Measurements from ENCODE around the gene EID3.

Gene EID3

GRCh38 chr12:104290320-104290719 lies 13.2 kb upstream of the EID3 start:
- DNase-seq: no peak

- no peak for DNase-seq
Observed at GRCh38 chr12:104290855-104291254, 12.7 kb upstream of the EID3 start.

DNA sequence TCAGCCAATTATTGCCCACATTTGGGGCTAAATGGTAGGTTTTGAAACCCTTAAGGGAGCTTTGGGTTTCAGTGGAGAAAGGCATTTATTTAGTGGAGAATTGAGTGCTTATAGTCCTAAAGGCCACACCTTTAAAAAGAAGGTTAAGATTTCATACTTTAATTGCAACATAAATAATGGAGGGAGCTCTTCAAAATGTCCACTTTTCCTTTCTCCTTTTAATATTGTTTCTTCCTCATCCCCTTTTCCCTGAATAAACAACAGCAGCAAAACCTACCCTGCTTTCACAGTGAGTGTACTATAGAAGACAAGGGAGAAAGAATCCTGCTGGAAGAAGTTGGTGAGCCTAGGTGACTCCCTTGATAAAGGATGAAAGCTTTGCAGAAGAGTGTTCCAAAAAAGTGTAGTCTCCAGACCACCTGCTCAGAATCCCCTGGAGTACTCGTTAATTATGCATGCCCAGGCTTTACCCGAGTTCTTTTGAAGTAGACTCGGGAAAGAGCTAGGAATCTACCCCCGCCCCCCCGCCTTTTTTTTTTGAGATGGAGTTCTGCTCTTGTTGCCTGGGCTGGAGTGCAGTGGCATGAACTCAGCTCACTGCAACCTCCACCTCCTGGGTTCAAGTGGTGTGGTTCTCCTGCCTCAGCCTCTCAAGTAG lies 11.5 kb upstream of the EID3 start:
- no peak for DNase-seq

- no peak for DNase-seq
Observed at GRCh38 chr12:104292872-104293794, 10.4 kb upstream of the EID3 start.

DNA sequence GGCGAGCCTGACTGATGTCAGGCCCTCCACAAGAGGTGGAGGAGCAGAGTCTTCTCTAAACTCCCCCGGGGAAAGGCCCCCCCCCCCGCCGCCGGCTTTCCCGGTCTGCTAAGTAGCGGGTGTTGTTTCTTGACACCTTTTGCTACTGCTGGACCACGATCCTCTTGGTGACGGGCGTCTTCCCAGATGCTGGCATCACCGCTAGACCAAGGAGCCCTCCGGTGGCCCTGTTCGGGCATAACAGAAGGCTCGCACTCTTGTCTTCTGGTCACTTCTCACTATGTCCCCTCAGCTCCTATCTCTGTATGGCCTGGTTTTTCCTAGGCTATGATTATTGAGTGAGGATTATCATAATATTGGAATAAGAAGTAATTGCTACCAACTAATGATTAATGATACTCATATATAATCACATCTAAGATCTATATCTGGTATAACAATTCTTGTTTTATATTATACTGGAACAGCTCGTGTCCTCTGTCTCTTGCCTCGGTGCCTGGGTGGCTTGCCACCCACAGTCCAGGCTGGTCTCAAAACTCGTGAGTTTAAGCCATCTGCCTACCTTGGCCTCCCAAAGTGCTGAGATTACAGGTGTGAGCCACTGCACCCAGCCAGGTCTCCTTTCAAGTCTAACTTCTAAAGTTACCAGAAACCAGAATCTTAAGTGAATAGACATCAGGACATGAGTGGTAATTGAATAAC lies 9.2 kb upstream of the EID3 start:
- DNase-seq: peak; percentile 29 to 63 (median 53)

DNA sequence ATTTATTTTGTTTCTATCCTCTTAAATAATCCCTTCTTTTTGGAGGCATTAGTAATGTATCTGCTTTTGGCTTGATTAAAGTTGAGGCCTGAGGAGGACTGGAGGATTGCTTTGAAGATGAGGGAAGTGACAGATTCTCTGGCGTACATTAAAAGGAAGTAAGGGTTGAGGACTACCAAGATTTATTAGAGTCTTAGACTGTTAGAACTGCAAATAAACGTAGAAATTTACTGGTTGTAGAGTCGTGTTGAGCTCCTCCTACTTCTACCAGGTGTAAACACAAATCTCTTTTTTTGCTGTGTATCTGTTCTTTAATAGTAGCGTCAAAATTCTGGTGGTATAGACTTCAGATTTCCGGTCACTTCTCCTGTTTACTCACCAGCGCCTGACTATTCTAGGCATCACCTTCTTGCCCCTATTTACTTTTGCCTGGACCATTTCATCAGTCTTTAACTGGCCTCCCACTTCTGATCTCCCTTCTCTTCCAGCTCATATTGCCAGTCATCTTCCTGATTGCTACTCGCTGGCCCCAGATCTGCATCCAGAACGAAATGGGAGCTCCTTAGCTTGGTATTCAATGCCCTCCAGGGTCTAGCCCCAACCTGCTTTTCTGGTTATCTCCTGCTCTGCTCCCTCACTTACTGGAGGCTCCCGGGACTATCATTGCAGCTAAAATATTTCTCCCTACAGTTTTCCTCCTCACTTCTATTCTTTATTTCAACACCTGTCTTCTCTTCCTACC lies 8.4 kb upstream of the EID3 start:
- no peak for DNase-seq

DNA sequence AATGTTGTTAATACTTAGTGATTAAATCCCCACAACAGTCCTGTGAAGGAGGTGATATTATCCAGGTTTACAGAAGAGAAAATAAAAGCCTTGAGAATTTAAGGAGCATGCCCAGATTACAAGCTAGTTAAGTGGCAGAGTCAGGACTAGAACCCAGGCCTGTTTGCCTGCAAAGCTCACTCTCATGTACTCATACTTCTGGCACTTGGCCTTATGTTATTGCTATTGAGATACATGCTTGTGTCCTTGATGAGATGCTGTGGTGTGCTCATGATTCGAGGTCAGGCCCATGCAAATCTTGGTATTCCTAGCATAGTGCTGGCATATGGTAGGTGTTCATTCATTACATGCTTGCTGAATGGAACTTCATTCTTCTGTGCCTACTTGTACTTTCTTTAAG lies 7.6 kb upstream of the EID3 start:
- no peak for DNase-seq

- DNase-seq: no peak
Observed at GRCh38 chr12:104296718-104297117, 6.8 kb upstream of the EID3 start.

GRCh38 chr12:104297477-104298113 lies 5.9 kb upstream of the EID3 start:
- no peak for DNase-seq

GRCh38 chr12:104299842-104300481 lies 3.6 kb upstream of the EID3 start:
- peak; percentile 32 to 60 (median 41) for DNase-seq

- no peak for DNase-seq
Observed at GRCh38 chr12:104304261-104305009, 896 bp downstream of the EID3 start.

- no peak for DNase-seq
Observed at GRCh38 chr12:104305349-104305748, 1.8 kb downstream of the EID3 start.

DNA sequence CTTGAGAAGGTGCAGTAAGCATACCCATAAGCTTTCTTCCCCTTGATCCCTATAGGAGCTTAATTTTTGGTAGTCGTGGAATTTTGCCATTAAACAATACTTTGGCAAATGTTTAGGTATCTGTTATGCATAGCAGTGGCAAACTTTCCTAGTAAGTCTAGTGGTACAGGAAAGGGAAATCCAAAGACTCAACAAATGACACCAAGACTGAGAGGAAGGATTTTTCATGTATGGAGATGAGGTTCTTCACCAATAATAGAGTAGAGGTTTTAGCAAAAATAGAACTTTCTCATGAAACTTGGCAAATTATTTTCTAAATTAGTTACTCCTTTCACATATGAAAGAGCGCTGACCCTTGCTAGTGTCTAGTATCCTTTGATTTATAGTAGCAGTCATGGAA lies 2.8 kb downstream of the EID3 start:
- DNase-seq: no peak

DNA sequence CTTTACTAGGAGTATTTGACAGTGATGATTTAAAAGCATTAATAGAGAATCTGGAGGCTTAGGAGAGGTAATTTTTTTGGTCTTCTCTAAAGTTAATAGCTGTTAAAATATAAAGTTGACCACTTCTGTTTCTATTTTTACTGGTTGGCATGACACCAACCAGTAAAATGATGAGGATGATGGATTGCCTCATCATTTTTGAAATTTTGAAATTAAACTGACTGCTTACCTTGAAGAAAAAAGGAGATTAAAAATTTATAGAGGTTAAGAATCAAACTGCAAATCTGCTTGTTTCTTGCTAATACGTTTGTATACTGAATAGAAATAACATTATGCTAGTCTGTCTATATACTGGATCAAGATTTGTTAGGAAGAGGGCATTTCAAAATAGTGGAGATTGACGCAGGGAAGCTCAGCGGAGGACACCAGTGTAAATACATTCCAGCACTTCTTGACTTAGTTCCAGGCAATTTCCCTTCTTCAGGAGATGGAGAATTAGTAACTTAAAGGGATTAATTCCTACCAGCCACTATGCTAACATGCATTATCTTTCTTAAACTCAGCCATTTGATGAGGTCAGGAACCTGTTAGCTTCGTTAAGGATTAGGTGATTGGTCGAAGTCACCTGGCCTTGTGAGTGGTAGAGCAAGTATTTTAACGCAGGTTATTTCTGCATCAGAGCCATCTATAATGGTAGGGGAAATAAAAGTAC lies 3.6 kb downstream of the EID3 start:
- DNase-seq: no peak

DNA sequence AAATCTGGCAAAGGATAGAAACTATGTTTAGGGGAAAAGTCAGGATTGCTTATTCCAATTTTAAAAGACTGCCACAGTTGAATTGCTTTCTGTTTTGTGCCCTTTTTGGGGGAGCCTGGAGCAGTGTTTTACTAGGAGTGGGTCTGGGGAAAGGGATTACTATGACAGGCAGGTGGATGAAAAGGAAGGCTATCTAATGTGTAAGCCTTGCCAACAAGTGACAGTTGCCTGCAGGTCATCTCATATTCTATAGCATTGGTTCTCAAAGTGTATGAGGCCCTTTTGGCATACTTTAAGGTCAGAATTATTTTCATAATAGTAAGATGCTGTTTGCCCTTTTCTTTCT lies 4.1 kb downstream of the EID3 start:
- no peak for DNase-seq

DNA sequence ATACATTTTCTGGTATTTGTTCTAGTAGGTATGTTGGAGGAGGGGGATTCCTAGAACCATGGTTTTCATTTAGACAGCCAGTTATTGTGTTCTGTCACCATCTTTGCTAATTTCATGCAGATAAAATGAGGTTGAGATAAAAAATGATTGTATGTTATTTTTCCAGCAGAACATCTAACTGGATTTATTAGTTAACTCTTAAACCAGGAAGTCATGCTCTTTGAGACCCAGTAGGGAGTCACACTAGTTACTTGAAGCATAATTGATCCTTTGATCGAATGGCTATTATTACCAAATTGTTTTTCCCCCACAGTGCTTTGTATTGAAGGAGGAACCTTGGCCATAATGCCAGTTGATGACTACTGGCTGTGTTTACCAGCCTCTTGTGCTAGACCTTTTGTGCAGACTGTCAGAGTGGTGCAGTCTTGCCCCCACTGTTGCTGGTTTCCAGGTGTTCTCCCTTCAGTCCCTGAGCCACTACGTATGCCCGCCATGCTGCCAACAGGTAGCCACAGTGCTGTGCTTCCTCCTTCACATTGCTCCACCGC lies 6.0 kb downstream of the EID3 start:
- no peak for DNase-seq

- DNase-seq: no peak
Observed at GRCh38 chr12:104310751-104311633, 7.5 kb downstream of the EID3 start.

GRCh38 chr12:104312202-104312601 lies 8.7 kb downstream of the EID3 start:
- DNase-seq: no peak

- no peak for DNase-seq
Observed at GRCh38 chr12:104312654-104313053, 9.1 kb downstream of the EID3 start.

Data from suppressor macrophage treated with lipopolysaccharide for 1 hour (primary cell).